ENCODE data around the gene IFIT2. TPM values are rescaled to one million over a fixed set of nuclear protein-coding genes. Genes with fewer than 3 reads are reported as not detected.

The IFIT2 gene
- total RNA-seq, 1 donor from 2014 or later, result not detected

- H3K27ac Mint-ChIP-seq (ENCODE audit: unreplicated experiment), result no peak overlapping the region
- H3K4me1 Mint-ChIP-seq (ENCODE audit: low read depth, unreplicated experiment), result peaks cover 2% of the 10 kb centered on the region
- H3K9me3 Mint-ChIP-seq (ENCODE audit: unreplicated experiment), result peaks cover 2% of the 10 kb centered on the region
- TF ChIP-seq CTCF (IDR thresholded peaks at IDR 0.05; ENCODE audit: partially characterized antibody, unreplicated experiment), result no peak
- DNase-seq, result no peak
- H3K4me3 Mint-ChIP-seq (ENCODE audit: unreplicated experiment), result no peak overlapping the region
- peaks cover 3% of the 10 kb centered on the region for H3K27me3 Mint-ChIP-seq (ENCODE audit: unreplicated experiment)
- no peaks in the 10 kb centered on the region for H3K36me3 Mint-ChIP-seq (ENCODE audit: unreplicated experiment)
Observed at GRCh38 chr10:89338713-89339112, 36.9 kb downstream of the IFIT2 start.

GRCh38 chr10:89339875-89340274 is 38.0 kb downstream of the IFIT2 start:
- TF ChIP-seq CTCF (IDR thresholded peaks at IDR 0.05; ENCODE audit: partially characterized antibody, unreplicated experiment), result no peak
- no peak for DNase-seq
- Mint-ChIP-seq H3K27me3 (ENCODE audit: unreplicated experiment) (peaks cover 3% of the 10 kb centered on the region), H3K4me3 (ENCODE audit: unreplicated experiment) (no peak overlapping the region), H3K9me3 (ENCODE audit: unreplicated experiment) (peaks cover 2% of the 10 kb centered on the region), H3K27ac (ENCODE audit: unreplicated experiment) (no peak overlapping the region), H3K36me3 (ENCODE audit: unreplicated experiment) (no peaks in the 10 kb centered on the region), H3K4me1 (ENCODE audit: low read depth, unreplicated experiment) (no peaks in the 10 kb centered on the region)

- TF ChIP-seq CTCF (IDR thresholded peaks at IDR 0.05; ENCODE audit: partially characterized antibody, unreplicated experiment), result no peak
- H3K4me3 Mint-ChIP-seq (ENCODE audit: unreplicated experiment), result no peak overlapping the region
- H3K9me3 Mint-ChIP-seq (ENCODE audit: unreplicated experiment), result peaks cover 2% of the 10 kb centered on the region
- no peaks in the 10 kb centered on the region for H3K36me3 Mint-ChIP-seq (ENCODE audit: unreplicated experiment)
- H3K27ac Mint-ChIP-seq (ENCODE audit: unreplicated experiment), result no peak overlapping the region
- DNase-seq, result no peak
- H3K27me3 Mint-ChIP-seq (ENCODE audit: unreplicated experiment), result peaks cover 3% of the 10 kb centered on the region
- H3K4me1 Mint-ChIP-seq (ENCODE audit: low read depth, unreplicated experiment), result peaks cover 4% of the 10 kb centered on the region
Observed at GRCh38 chr10:89341649-89342048, 39.8 kb downstream of the IFIT2 start.

- H3K4me1 Mint-ChIP-seq (ENCODE audit: low read depth, unreplicated experiment), result peaks cover 5% of the 10 kb centered on the region
- H3K27me3 Mint-ChIP-seq (ENCODE audit: unreplicated experiment), result peaks cover 3% of the 10 kb centered on the region
- peaks cover 2% of the 10 kb centered on the region for H3K9me3 Mint-ChIP-seq (ENCODE audit: unreplicated experiment)
- TF ChIP-seq CTCF (IDR thresholded peaks at IDR 0.05; ENCODE audit: partially characterized antibody, unreplicated experiment), result no peak
- H3K27ac Mint-ChIP-seq (ENCODE audit: unreplicated experiment), result no peak overlapping the region
- no peak for DNase-seq
- no peaks in the 10 kb centered on the region for H3K36me3 Mint-ChIP-seq (ENCODE audit: unreplicated experiment)
- H3K4me3 Mint-ChIP-seq (ENCODE audit: unreplicated experiment), result no peak overlapping the region
Observed at GRCh38 chr10:89342206-89342958, 40.5 kb downstream of the IFIT2 start.

GRCh38 chr10:89343089-89343767 is 41.4 kb downstream of the IFIT2 start:
- Mint-ChIP-seq H3K27ac (ENCODE audit: unreplicated experiment) (no peak overlapping the region), H3K9me3 (ENCODE audit: unreplicated experiment) (peaks cover 2% of the 10 kb centered on the region), H3K4me1 (ENCODE audit: low read depth, unreplicated experiment) (peaks cover 5% of the 10 kb centered on the region), H3K4me3 (ENCODE audit: unreplicated experiment) (no peak overlapping the region), H3K27me3 (ENCODE audit: unreplicated experiment) (peaks cover 3% of the 10 kb centered on the region), H3K36me3 (ENCODE audit: unreplicated experiment) (no peaks in the 10 kb centered on the region)
- DNase-seq, result no peak
- no peak for TF ChIP-seq CTCF (IDR thresholded peaks at IDR 0.05; ENCODE audit: partially characterized antibody, unreplicated experiment)
